KOPT-K1 (cell line): ENCODE data around the gene HOMER3.
A peak's percentile ranks its signal among the peaks of the same experiment; 100 is the strongest.
"Not testable (repeated sequence)": the region's sequence is repeated elsewhere in the genome, so short reads cannot be mapped to it uniquely, and the experiment has no call there.

ENCODE experiments used
- H3K27ac ChIP-seq: fragments of 200-600 bp; sonication (generic); 2 replicates; pipeline ENCODE4 v1.5.1; 2016; ENCODE audit warnings: antibody characterized with exemption, mild to moderate bottlenecking, low read depth, low read length; ENCODE audit not compliant: poor library complexity, severe bottlenecking
- H3K36me3 ChIP-seq: fragments of 200-600 bp; sonication (generic); 2 replicates; pipeline ENCODE4 v1.5.1; 2017; ENCODE audit warnings: antibody characterized with exemption, mild to moderate bottlenecking, low read length, moderate library complexity; ENCODE audit not compliant: insufficient read depth
- H3K9me3 ChIP-seq: fragments of 200-600 bp; sonication (generic); 2 replicates; pipeline ENCODE4 v1.5.1; 2017; ENCODE audit warnings: antibody characterized with exemption, low read length, mild to moderate bottlenecking; ENCODE audit not compliant: insufficient read depth, poor library complexity, severe bottlenecking

HOMER3 gene

GRCh38 chr19:18921593-18921992, 19.4 kb downstream of the HOMER3 start:
- Histone ChIP-seq H3K9me3 (no peaks in the 10 kb centered on the region), H3K27ac (no peak overlapping the region), H3K36me3 (peaks cover 55% of the 10 kb centered on the region)

GRCh38 chr19:18920400-18920799, 20.6 kb downstream of the HOMER3 start:
- H3K36me3 ChIP-seq: peaks cover 49% of the 10 kb centered on the region
- H3K27ac ChIP-seq: peak overlapping the region; percentile 54
- H3K9me3 ChIP-seq: no peaks in the 10 kb centered on the region

- Histone ChIP-seq H3K9me3 (no peaks in the 10 kb centered on the region), H3K36me3 (peaks cover 49% of the 10 kb centered on the region), H3K27ac (peak overlapping the region; percentile 54)
These were observed 21.2 kb downstream of the HOMER3 start for GRCh38 chr19:18919900-18920214.

GRCh38 chr19:18919086-18919899, 21.7 kb downstream of the HOMER3 start, which contains the start of the genes COPE and DDX49:
Gene COPE (minus strand): TSS chr19:18919387. CDS start chr19:18919348, 39 bp downstream.
Gene DDX49 (plus strand): TSS chr19:18919715. CDS start chr19:18919742, 27 bp downstream.
- Histone ChIP-seq H3K27ac (peak within 1 kb of the TSS; percentile 81), H3K36me3 (peaks cover 49% of the 10 kb centered on the region), H3K9me3 (no peaks in the 10 kb centered on the region)

GRCh38 chr19:18917593-18917992, 23.4 kb downstream of the HOMER3 start:
- H3K27ac ChIP-seq, H3K9me3 ChIP-seq: not testable (repeated sequence)
- H3K36me3 ChIP-seq: peaks cover 49% of the 10 kb centered on the region

GRCh38 chr19:18915639-18916038, 25.4 kb downstream of the HOMER3 start:
- Histone ChIP-seq H3K27ac (no peak overlapping the region), H3K36me3 (peaks cover 55% of the 10 kb centered on the region), H3K9me3 (no peaks in the 10 kb centered on the region)

- H3K27ac ChIP-seq: no peak overlapping the region
- H3K9me3 ChIP-seq: no peaks in the 10 kb centered on the region
- H3K36me3 ChIP-seq: peaks cover 75% of the 10 kb centered on the region
These were observed 27.6 kb downstream of the HOMER3 start for GRCh38 chr19:18913466-18913865.

GRCh38 chr19:18912933-18913332, 28.1 kb downstream of the HOMER3 start:
- Histone ChIP-seq H3K27ac (no peak overlapping the region), H3K9me3 (no peaks in the 10 kb centered on the region), H3K36me3 (peaks cover 78% of the 10 kb centered on the region)

- H3K9me3 ChIP-seq: no peaks in the 10 kb centered on the region
- no peak overlapping the region for H3K27ac ChIP-seq
- H3K36me3 ChIP-seq: peaks cover 95% of the 10 kb centered on the region
These were observed 30.1 kb downstream of the HOMER3 start for GRCh38 chr19:18910801-18911436.

- Histone ChIP-seq H3K9me3 (no peaks in the 10 kb centered on the region), H3K27ac (no peak overlapping the region), H3K36me3 (peaks cover 95% of the 10 kb centered on the region)
These were observed 31.0 kb downstream of the HOMER3 start for GRCh38 chr19:18910010-18910409.

GRCh38 chr19:18908917-18909619, 31.9 kb downstream of the HOMER3 start:
- Histone ChIP-seq H3K27ac (no peak overlapping the region), H3K9me3 (no peaks in the 10 kb centered on the region), H3K36me3 (peaks cover 95% of the 10 kb centered on the region)

GRCh38 chr19:18906605-18907519, 34.2 kb downstream of the HOMER3 start:
- Histone ChIP-seq H3K36me3 (peaks cover 89% of the 10 kb centered on the region), H3K27ac (no peak overlapping the region), H3K9me3 (no peaks in the 10 kb centered on the region)

GRCh38 chr19:18905513-18906236, 35.3 kb downstream of the HOMER3 start:
- no peak overlapping the region for H3K27ac ChIP-seq
- H3K36me3 ChIP-seq: peaks cover 91% of the 10 kb centered on the region
- H3K9me3 ChIP-seq: no peaks in the 10 kb centered on the region

GRCh38 chr19:18905058-18905456, 36.0 kb downstream of the HOMER3 start:
- peaks cover 91% of the 10 kb centered on the region for H3K36me3 ChIP-seq
- H3K9me3 ChIP-seq: no peaks in the 10 kb centered on the region
- H3K27ac ChIP-seq: no peak overlapping the region
